CD14-positive monocyte (primary cell): ENCODE data around the gene DQX1. TPM values are rescaled to one million over a fixed set of nuclear protein-coding genes. Genes with fewer than 3 reads are reported as not detected.
A peak's percentile ranks its signal among the peaks of the same experiment; 100 is the strongest.

Source experiments
- DNase-seq, 3 donors: peaks; one replicate each; pipeline ENCODE4 v3.0.0-alpha.2; 2011 to 2022
- H2AFZ ChIP-seq: 2 replicates; pipeline ENCODE4 v1.6.0; 2012; ENCODE audit warnings: mild to moderate bottlenecking, low read depth, low read length, inconsistent platforms; ENCODE audit not compliant: insufficient read depth, poor library complexity, severe bottlenecking
- H3K27ac ChIP-seq, 2 donors: 1 replicate in 1 of 2; 2 replicates in 1 of 2; pipeline ENCODE4 v1.5.1; 2012 to 2013; ENCODE audit warnings: low read length in 2 of 2, control low read depth in 1 of 2, inconsistent platforms in 1 of 2, low read depth in 1 of 2, mild to moderate bottlenecking in 1 of 2
- H3K27me3 ChIP-seq, 2 donors: one replicate each; pipeline versions ENCODE4 v1.6.0 to v1.6.1; 2011 to 2013; ENCODE audit warnings: low read length in 2 of 2; ENCODE audit not compliant: control insufficient read depth in 2 of 2, insufficient read depth in 2 of 2
- H3K36me3 ChIP-seq, 2 donors: replicated peaks in 1 of 2; 1 replicate in 1 of 2; 2 replicates in 1 of 2; pipeline versions ENCODE4 v1.5.1 to v1.6.1; 2012 to 2013; ENCODE audit warnings: low read length in 2 of 2, control low read depth in 1 of 2, inconsistent platforms in 1 of 2, mild to moderate bottlenecking in 1 of 2; ENCODE audit not compliant: insufficient read depth in 2 of 2, control insufficient read depth in 1 of 2
- H3K4me1 ChIP-seq, 2 donors: 1 replicate in 1 of 2; 2 replicates in 1 of 2; pipeline versions ENCODE4 v1.5.1 to v1.6.1; 2012 to 2013; ENCODE audit warnings: low read length in 2 of 2, control low read depth in 1 of 2, inconsistent platforms in 1 of 2, mild to moderate bottlenecking in 1 of 2, moderate library complexity in 1 of 2; ENCODE audit not compliant: insufficient read depth in 2 of 2, control insufficient read depth in 1 of 2
- H3K4me2 ChIP-seq: replicated peaks from 2 replicates; pipeline ENCODE3; 2012; ENCODE audit warnings: low read length, moderate library complexity, mild to moderate bottlenecking; ENCODE audit not compliant: poor library complexity, severe bottlenecking; ENCODE audit errors: extremely low read depth
- H3K4me3 ChIP-seq, 3 experiments: fragments of 200-600 bp in 1 of 3; sonication (generic) in 1 of 3; replicated peaks in 1 of 3; 1 replicate in 2 of 3; 2 replicates in 1 of 3; pipeline ENCODE4 v1.5.1; 2011 to 2013; ENCODE audit warnings: low read length in 3 of 3, mild to moderate bottlenecking in 3 of 3, control low read depth in 2 of 3, low read depth in 2 of 3, inconsistent platforms in 1 of 3, moderate library complexity in 1 of 3
- H3K79me2 ChIP-seq: 2 replicates; pipeline ENCODE4 v1.6.0; 2012; ENCODE audit warnings: mild to moderate bottlenecking, control low read depth, inconsistent platforms, low read length, moderate library complexity; ENCODE audit not compliant: insufficient read depth
- H3K9ac ChIP-seq: 2 replicates; pipeline ENCODE4 v1.6.0; 2017; ENCODE audit warnings: low read length, mild to moderate bottlenecking; ENCODE audit not compliant: insufficient read depth, poor library complexity, severe bottlenecking
- H3K9me3 ChIP-seq, 2 donors: replicated peaks in 1 of 2; 1 replicate in 1 of 2; 2 replicates in 1 of 2; pipeline versions ENCODE4 v1.5.1 to v1.6.1; 2012 to 2013; ENCODE audit warnings: low read length in 2 of 2, control low read depth in 1 of 2; ENCODE audit not compliant: control insufficient read depth in 1 of 2, insufficient read depth in 1 of 2
- H4K20me1 ChIP-seq: 2 replicates; pipeline ENCODE4 v1.6.0; 2012; ENCODE audit warnings: mild to moderate bottlenecking, low read length, control low read depth, moderate library complexity; ENCODE audit not compliant: insufficient read depth
- H3K27ac Mint-ChIP-seq, 7 donors: one replicate each; pipeline ENCODE4 v1.8.0; 2020; ENCODE audit warnings: mild to moderate bottlenecking in 7 of 7, mixed read lengths in 7 of 7, moderate library complexity in 6 of 7, inconsistent platforms in 2 of 7
- H3K27me3 Mint-ChIP-seq, 3 donors: one replicate each; pipeline ENCODE4 v1.8.0; 2021 to 2022; ENCODE audit warnings: low read depth in 3 of 3, mild to moderate bottlenecking in 3 of 3, mixed read lengths in 3 of 3, moderate library complexity in 3 of 3, inconsistent platforms in 1 of 3
- H3K36me3 Mint-ChIP-seq, 2 donors: one replicate each; pipeline ENCODE4 v1.8.0; 2020; ENCODE audit warnings: mixed read lengths in 2 of 2, inconsistent platforms in 1 of 2, mild to moderate bottlenecking in 1 of 2
- H3K4me1 Mint-ChIP-seq: one replicate; pipeline ENCODE4 v1.8.0; 2020; ENCODE audit warnings: mild to moderate bottlenecking, mixed read lengths
- H3K4me3 Mint-ChIP-seq, 2 donors: one replicate each; pipeline ENCODE4 v1.8.0; 2020; ENCODE audit warnings: mild to moderate bottlenecking in 2 of 2, mixed read lengths in 2 of 2, moderate library complexity in 1 of 2
- H3K9me3 Mint-ChIP-seq, 7 donors: one replicate each; pipeline ENCODE4 v1.8.0; 2020 to 2022; ENCODE audit warnings: mixed read lengths in 7 of 7, mild to moderate bottlenecking in 6 of 7, moderate library complexity in 6 of 7, inconsistent platforms in 2 of 7
- WGBS: methylation state at CpG from one replicate; pipeline ENCODE4 v1.1.5; 2013; ENCODE audit warnings: missing lambda C conversion rate; ENCODE audit not compliant: insufficient coverage; 5-methylcytosine and 5-hydroxymethylcytosine counted together
- intact Hi-C, 2 donors: fragments of 100-400 bp; cut with micrococcal nuclease; formaldehyde crosslinking; loops; one replicate each; pipeline versions ENCODE4 v1.15.0 to v1.15.1; 2023
- polyA plus RNA-seq, 3 donors: library from polyadenylated mRNA; depleted of rRNA in 1 of 3; unstranded in 2 of 3; stranded (reverse) in 1 of 3; fragments of 300-500 nt in 2 of 3; fragments of >200 nt in 1 of 3; fragmentation: Illumina TruSeq in 2 of 3; gene quantifications; 1 replicate in 2 of 3; 2 replicates in 1 of 3; pipeline ENCODE4 v1.2.3, GENCODE V29; 2012 to 2021
- TF ChIP-seq, protein P1 (sequence below): fragments of 200-600 bp; IDR thresholded peaks from one replicate; pipeline ENCODE4 v1.8.0; 2022; ENCODE audit warnings: antibody characterized with exemption, mild to moderate bottlenecking

Gene DQX1
- polyA plus RNA-seq, 3 donors, result 0.36 TPM; not detected in 2

DNA sequence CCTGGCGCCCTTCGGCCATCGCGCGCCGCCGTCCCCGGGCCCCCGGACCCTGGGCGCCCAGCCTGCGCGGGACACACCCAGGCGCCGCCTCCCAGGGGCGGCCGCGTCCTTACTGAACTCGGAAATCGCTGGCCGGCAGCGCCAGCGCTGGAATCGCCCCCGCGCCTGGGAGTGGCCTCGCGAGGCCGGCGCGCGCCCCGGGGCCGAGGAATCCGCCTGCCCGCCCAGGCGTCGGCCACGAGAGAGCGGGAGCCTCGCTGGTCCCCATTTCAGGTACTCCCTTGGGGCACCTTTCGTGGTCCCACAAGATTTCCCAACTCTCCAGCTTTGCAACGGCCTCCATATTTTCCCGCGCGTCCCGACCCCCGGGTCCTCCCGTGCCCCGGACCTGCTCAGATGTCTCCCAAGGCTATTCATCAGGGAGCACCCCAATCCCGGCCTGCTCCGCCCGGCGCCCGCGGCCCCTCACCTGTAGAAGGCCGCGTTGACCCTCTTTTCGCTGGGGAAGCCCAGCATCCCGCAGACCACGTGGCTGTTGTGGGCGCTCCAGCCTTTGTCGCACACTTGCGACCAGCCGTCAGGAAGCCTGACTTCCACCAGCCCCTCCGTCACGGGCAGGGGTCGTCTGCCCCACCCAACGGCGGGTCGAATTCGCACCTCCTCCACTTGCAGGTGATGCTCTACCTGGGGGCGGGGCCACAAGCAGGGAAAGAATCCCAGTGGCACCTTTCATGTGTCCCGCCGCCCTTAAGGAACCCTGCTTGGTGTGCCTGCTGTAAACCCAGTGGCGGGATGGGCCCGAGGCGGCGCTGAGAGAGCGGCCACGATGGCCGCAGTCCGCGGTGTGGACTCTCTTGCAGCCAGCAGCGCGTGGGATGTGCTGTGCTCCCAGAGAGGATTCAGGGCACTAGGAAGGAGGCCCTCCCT, 23.1 kb upstream of the DQX1 start:
- peak in 1 of 3 donors; percentile 22 for DNase-seq
- peak overlapping the region; percentile 68 to 86 (median 71) for H3K4me3 ChIP-seq
- peaks cover 5 to 7% (median 6%) of the 10 kb centered on the region in 3 donors for H3K27me3 Mint-ChIP-seq

More for the DNA sequence above, 23.1 kb upstream of the DQX1 start:
- H3K4me2 ChIP-seq, result peak overlapping the region; percentile 100
- H3K27ac Mint-ChIP-seq, result peak overlapping the region in 1 of 7 donors; percentile 24
- intact Hi-C loops, result loop anchor here in 1 of 2 donors (10.0 kb wide), 1 partner anchor 154 kb away; no protein-coding TSS in a partner anchor
- H3K9me3 ChIP-seq, result no peaks in the 10 kb centered on the region
- H3K9ac ChIP-seq, result peak overlapping the region; percentile 62
- peaks cover 24 to 35% of the 10 kb centered on the region in 2 donors for H3K4me1 ChIP-seq
- no peaks in the 10 kb centered on the region for H4K20me1 ChIP-seq
- peaks cover 33% of the 10 kb centered on the region for H3K79me2 ChIP-seq
- H2AFZ ChIP-seq, result peak overlapping the region; percentile 96
- peak overlapping the region; percentile 82 to 86 for H3K4me3 Mint-ChIP-seq
- no peaks in the 10 kb centered on the region for H3K27me3 ChIP-seq
- no peaks in the 10 kb centered on the region for H3K36me3 ChIP-seq
- peaks cover 37% of the 10 kb centered on the region for H3K4me1 Mint-ChIP-seq
- under 1% methylated on average over 85 of the region's 85 CpGs for WGBS
- no peaks in the 10 kb centered on the region for H3K9me3 Mint-ChIP-seq
- peaks cover 17 to 22% of the 10 kb centered on the region in 2 donors for H3K36me3 Mint-ChIP-seq
- TF ChIP-seq, protein P1, sequence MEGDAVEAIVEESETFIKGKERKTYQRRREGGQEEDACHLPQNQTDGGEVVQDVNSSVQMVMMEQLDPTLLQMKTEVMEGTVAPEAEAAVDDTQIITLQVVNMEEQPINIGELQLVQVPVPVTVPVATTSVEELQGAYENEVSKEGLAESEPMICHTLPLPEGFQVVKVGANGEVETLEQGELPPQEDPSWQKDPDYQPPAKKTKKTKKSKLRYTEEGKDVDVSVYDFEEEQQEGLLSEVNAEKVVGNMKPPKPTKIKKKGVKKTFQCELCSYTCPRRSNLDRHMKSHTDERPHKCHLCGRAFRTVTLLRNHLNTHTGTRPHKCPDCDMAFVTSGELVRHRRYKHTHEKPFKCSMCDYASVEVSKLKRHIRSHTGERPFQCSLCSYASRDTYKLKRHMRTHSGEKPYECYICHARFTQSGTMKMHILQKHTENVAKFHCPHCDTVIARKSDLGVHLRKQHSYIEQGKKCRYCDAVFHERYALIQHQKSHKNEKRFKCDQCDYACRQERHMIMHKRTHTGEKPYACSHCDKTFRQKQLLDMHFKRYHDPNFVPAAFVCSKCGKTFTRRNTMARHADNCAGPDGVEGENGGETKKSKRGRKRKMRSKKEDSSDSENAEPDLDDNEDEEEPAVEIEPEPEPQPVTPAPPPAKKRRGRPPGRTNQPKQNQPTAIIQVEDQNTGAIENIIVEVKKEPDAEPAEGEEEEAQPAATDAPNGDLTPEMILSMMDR, result no peak
- H3K27ac ChIP-seq, result peak overlapping the region; percentile 13 to 18
